Stimulated activated CD4-positive, alpha-beta T cell treated with anti-CD3 and anti-CD28 coated beads, Interleukin-4, amount 100 ng/mL, for 4 hours (primary cell): ENCODE measurements around the gene ESPL1.

Experiments used
- DNase-seq, 2 experiments: peaks; one replicate each; pipeline ENCODE4 v3.0.0-alpha.2; 2020

Gene ESPL1

DNA sequence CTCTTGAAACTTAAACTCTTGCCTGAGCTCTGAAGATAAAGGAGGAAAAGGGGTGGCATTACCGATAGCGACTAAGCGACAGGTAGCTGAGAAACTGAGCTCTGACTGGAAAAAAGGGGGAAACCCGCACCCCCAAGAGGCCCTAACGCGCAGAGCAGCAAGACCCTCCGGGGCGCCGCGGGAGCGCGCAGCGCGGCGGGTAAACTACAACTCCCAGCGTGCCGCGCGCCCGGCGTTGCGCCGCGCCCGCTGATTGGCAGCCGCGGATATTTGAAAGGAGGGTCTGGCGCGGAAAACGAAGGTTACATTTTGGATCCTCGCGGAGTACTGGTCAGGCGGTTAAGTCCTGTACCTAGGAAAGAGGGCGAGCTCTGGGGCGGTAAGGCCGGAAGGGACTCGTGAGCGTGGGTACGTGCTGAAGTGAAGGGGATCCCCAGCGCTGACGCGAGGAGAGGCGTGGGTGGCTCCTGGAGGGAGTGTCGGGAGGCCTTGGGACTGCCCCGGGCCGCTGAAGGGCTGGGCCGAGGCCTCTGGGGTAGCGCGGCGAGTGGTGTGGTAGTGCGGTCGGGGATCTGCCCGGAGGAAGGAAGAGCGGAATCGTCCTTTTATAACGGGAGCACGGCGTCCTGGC is at the start of gene ESPL1:
Gene ESPL1 (plus strand): TSS at position 301 of the 631 bp plus-strand sequence. CDS start 468 bp downstream, outside the sequence.
- peak; percentile 75 to 80 for DNase-seq

DNA sequence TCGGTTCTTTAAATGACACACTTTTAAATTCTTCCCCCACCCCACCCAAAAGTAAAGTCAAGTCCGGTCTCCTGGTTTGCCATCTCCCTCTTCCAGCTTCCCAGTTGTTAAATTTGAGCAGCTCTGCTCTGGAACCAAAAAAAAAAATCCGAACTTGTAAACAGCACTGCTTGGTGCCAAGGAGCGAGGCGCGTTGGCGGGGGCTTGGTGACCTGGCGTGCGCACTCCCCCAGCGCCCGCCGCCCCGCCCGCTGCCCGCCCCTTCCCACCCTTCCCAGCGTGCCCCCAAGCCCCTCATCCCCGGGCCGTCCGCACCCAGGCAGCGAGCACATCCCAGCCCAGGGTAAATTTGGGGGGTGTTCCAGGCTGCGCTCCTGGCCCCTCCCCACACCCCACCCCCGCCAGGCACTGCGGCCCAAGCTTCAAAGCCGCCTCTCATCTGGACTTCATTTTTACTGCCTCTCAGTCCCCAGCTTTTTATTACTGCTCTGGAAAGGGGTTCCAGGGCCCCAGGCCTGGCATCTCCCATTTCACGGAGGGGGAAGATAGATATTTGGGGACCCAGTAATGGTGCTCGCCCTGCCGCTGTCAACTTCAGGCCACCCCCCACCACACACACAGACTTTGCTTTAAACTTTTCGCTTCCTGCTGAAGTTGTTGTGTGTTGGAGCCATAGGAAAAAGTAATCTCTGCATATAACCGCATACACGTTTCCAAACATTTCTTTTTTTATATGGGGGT is 49.4 kb upstream of the ESPL1 start:
- DNase-seq: no peak

DNA sequence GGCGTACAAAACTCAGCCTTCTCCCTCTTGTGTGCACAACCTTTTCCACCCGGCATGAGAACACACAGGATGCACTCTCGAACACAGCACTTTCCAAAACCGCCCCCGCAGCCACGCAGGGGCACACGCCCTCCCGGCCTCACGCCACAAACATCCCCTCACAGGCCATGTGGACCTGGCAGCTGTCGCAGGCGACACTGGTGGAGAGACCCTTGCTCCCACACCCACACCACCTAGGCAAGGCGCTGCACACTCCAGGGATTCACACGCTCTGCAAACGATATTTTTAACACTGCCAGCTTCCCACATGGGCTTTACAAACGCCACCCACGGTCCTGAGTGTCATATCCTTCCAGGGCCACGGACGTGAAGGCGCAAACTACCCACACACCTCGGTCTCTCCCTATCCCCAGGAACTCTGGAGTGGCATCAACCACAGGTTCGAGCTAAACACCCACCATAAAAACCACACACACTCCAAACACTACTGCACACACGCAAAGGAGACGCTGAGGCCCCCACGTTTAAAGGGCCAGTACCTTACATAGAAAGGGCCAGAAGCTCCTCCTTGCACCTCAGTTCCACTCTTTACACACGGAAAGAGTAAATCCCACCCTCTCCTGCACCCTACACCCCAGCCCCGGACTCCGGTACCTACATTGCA is 48.7 kb upstream of the ESPL1 start:
- DNase-seq: peak; percentile 71 to 77

DNA sequence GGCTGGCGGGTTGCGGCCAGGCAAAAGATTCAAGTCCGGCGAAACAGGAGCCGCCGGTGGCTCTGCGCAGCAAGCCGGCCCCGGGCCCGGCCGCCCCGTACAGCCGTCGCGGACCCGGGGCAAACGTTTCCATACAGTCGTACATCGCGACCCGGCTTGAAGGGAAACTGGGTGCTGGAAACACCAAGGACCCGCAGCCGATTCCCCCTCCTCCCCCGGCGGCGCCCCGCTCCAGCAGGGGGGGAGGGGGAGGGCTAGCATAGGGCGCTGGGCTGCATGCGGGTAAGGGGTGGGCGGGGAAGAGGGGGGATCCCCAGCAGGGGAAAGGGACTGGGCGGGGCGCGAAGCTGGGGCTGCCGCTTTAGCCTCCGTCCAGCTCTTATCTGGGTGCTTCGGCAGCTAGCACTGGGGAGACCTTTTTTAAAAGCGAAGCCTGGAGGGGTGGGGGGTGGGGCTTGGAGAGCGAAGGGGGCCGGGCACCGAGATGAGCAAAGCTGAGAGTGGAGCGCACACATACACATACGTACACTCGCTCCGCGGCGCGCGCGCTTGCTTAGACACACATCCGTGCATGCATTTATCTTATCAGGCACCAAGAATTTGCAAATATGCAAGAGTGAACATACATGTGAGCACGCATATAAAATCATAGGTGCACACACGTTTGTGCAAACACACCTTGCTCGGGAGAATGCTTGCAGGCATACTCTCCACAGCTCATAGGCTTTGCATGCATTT is 48.0 kb upstream of the ESPL1 start:
- DNase-seq: peak; percentile 70 to 72

DNA sequence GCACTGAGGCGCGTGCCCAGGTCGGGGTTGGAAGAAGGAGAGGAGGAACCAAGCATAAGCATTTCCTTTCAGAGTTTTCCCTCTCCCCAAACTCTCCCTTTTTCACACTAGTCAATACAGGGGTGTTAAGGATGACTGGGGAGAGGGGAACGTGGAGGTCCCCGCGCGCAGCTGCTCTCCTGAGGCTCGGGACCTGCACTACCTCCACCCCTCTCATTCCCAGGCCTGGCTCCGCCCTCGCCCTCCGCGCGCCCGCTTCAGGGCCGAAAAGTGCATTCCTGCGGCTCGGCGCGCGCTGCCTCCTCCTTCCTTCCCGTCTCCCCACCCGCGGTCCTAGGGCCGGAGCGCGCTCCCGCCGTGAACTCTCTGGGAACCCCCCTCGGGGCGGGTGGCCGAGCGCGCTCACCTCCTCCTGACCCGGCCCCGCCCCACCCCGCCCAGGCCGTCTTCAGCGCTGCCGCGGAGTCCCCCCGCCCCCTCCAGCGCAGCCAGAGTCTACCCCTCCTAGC is 47.4 kb upstream of the ESPL1 start:
- DNase-seq: peak; percentile 67 to 80

DNA sequence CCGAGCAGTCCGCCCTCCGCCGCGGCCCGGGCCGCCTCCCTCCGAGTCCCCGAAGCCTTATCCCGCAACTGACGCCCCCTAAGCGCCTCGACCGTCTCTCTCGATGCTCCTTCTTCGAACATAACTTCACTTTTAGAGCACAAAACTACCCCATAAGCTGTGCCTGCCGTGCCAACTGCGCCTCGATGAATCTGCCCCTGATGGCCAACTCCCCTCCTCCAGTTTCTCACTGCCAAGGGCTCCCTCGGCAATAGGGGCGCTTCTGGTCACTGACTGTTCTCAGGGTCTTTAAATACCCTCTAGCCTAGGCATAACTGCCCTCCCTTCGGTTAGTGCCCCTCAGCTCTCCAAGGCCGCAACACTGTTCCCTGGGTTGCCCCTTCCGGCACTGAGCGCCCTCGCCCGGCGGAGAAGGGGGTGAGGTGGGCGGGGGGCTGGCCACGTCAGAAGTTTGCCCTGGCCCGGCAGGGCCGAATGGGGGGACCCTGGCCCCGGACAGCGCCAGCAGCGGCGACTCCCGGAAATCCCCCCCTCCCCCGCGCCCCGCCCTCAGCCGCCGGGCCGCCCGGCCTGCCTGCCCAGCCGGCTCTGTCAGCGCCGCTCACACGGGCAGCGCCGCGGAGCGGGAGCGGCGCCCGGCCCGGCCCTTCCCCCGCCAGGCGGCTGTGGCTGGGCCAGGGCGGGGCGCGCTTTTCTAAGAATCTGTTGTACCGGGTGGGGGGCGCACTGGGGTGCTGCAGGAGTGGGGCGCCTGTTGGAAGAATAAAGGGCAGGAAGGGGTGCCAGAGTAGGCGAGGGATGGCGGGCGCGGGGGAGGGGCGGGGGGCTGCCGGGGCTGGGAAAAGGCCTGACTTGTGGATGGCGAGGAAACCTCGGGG is 46.7 kb upstream of the ESPL1 start:
- DNase-seq: peak; percentile 29 to 52

DNA sequence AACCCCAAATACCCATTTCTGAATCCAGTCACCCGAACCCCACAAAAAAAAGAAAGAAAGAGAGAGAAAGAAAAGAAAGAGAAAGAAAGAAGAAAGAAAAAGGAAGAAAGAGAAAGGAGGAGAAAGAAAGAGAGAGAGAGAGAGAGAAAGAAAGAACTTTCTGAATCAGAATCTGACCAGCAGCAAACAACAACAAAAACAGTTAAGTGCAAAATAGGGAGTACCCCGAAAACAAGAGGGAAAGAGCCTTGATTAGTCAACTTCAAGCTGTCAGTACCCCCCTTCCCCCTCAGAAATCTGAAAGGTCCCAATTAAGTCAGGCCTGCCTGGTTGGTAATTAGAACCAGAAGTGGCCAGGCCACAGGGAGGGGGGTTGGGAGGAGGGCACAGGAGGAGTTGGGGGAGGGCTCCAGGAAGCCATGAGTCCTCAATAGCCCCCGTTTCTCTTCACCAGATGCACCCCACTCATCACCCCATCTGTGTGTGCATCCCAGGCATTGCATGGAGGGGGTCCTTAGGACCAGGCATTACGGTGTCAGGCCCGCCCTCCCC is 45.9 kb upstream of the ESPL1 start:
- no peak for DNase-seq

DNA sequence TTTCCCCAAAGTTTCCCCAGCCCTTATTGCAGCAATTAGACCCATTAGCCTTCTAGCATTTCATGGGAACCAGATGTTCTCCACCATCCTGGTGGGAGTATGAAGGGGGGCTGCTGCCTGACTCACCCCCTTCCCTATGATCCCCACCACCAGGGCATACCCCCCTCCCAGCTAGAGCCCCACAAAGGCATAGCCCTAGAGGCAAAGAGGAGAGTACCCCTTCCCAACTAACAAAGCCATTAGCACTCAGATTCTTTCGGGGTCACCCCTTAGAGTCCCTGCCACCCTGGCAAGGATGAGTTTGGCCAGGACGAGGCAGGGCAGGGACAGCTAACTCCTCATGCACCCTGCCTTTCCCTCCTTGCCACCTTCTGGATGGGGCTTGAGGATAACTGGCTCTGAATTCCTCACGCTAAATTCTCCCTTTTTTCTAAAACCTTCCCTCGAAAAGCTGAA is 45.3 kb upstream of the ESPL1 start:
- no peak for DNase-seq

DNA sequence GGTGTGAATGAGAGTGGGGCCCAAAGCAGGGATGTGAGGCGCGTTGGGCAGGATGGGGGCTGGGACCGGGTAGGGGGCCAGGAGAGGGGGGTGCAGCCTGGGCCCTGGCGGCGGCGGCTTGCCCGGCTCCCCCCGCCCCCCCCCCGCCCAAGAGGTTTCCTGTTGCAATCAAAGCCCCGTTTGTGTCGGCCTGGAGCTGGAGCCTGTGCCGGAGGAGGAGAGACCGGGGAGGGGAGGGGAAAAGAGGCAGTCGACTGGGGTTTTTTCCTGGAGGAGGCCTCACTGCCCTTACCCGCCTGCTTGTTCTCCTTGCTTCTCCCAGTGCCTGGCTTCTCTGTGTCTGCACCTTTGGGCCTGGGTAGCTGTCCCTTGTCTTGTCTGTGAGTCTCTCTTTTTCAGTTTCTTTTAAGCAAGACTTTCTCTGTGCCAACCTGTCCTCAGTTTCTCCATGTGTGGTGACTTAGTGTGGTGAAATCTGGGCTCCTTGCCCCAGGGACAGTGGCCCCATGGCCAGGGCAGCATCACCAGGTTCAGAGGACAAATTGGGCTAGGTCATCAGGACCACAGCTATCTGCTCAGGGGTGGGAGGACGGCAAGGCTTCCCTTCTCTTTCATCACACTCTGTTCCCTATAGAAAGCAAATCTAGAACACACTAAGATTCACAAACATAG is 44.6 kb upstream of the ESPL1 start:
- DNase-seq: no peak

DNA sequence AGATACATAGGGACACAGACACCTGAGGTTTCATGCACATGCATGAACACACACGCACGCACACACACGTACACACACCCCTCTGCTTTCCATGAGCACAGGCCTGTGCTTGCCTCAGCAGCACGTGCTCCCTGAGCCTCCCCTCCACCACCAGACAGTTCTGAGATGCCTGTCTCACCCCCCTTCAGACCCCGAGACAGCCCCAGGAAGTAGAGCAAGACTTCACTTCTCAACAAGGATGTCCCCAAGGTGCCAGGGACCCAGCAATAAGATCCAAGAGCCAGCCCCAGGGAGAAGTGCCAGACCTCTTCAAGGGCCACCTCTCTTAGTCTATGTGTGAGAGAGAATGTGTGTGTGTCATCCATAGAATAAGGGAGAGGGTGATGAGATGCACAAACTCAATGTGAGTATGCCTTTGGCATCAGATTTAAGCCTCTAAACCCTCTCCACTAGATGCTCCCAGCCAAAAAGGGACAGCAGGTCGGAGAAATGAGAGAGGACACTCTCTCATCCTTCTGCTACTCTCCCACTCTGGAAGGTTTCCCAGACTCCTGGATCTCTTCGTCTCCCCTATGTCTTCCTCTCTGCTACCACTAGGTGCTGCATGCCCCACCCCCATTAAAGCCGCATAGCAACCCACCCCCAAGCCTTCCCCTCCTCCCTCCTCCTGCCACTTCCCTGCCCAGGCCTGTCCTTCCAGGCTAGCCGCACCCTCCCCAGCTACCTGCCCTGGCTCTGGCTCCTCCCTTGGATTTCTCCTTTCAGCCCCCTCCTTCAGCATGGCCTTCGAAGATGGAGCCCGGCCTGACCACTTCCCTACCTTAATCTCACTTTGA is 43.8 kb upstream of the ESPL1 start:
- DNase-seq: no peak

DNA sequence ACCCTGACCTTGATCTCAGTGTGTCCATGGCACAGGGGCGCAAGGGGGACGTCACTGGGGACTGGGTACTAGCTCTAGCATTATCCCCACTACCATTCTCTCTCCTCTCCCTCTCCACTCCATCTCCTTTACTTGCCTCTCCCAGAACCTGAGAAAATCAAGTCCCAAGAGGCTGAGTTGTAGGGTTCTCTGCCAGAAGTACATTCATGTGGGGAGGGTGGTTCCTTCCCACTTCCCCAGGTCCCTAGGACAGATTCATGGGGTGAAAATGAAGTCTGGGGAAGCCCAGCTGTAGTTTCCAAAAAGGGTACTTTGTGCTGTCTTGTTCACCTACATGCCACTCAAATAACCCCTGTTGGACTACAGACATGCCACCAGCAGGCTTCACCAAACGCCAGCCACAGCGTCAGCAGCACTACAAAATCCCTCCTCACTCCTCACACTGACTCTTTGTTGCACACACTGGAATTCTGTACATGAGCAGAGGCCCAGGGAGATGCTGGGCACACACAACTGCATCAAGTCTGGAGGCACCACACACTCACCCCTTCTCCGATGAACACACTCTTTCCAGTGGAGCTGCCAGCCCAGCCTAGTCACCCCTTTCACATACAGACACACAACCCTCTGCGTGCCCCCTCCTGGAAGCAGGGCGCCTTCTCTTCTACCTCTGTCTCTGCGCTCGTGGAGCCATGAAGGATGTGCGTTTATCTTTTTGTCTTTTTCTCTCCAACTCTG is 43.0 kb upstream of the ESPL1 start:
- DNase-seq: no peak

DNA sequence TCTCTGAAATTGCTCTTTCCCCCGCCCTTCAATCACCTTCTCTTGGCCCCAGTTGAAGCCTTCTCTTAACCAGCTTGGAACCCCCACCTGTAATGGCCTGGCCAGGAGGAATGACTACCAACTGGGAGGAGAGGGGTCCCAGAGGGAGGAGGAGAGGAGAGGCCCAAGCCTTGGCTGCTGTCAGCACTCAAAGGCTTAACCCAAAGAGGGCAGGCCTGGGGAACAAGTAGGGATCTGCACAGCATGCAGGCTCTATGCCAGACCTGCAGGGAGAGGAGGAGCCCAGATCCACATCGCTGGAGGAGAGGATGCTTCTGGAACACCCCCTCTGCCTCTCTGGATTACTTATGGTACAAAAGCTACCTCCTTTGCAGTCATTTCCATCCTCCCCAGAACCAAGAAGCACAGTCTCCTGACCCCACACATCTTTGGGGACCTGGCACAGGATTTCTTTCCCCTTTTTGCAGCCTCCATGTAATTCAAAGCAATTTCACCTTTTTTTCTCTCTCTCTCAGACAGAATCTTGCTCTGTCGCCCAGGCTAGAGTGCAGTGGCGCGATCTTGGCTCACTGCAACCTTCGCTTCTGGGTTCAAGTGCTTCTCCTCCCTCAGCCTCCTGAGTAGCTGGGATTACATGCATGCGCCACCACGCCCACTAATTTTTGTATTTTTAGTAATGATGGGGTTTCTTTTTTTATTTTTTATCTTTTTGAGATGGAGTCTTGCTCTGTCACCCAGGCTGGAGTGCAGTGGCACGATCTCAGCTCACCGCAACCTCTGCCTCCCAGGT is 42.3 kb upstream of the ESPL1 start:
- no peak for DNase-seq

DNA sequence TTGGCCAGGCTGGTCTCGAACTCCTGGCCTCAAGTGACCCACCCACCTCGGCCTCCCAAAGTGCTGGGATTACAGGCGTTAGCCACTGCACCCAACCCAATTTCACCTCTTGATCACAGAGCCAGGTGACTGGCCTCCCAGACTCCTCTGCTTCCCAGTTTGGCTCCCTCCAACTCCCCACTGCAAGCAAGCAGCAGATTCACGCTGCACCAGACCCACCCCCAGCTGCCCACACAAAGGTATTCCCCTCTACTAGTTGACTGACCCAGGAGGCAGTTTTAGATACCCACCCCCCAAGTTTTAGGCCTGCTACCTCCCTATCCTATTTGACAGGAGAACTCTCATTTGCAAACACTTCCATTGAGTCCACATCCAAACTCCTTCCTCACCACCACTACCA is 41.3 kb upstream of the ESPL1 start:
- no peak for DNase-seq

DNA sequence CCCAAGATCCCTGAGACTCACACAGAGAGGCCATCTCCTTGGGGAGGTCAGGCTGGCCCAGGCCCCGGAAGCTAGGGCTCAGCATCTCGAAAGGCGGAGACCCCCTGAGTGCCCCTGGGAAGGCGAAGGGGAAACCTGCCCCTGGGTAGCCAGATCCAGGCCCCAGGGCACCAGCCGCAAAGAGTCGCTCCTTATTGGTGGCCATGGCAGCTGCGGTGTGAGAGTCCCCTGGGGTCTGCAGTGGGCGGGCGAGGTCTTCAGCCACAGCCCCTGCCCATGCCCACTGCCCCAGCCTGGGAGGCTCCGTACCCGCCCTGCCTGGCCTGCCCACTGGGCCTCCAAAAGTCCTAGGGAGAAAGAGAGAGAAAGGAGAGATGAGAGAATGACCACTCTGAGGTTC is 40.8 kb upstream of the ESPL1 start:
- no peak for DNase-seq

DNA sequence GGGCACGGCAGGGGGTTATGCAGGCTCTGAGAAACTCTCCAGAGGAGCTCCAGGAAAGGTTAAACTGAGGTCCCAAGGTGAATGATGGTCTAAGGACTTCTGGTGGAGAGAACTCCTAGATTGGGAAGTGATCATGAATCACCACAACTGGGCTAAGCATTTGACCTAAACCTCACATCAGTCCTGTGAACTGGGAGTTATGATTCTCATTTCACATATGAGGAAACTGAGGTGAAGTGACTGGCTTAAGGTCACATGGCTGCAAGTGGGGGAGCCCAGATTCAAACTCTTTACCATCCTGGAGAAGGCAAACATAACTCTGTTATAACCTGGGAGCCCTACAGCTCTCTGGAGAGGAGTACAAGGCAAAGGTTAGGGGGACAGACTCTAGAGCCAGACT is 40.3 kb upstream of the ESPL1 start:
- no peak for DNase-seq

DNA sequence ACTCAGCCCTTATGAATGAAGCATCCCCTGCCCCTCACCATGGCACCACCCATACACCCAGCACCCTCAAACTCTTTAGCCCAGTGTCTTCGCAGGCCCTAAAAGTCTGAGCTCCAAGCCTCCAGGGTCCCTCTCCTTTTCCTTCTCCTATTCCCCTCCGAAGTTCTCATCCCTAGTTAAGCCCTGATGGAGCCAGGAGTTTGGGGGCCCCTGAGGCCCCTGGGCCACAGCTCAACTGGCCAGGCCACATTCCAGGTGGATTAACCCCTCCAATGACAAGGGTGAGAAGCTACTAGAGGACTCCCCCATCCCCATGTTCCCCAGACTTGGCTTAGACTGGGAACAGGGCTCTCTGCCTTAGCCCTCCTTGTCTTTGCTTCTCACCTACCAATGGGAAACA is 38.6 kb upstream of the ESPL1 start:
- no peak for DNase-seq

DNA sequence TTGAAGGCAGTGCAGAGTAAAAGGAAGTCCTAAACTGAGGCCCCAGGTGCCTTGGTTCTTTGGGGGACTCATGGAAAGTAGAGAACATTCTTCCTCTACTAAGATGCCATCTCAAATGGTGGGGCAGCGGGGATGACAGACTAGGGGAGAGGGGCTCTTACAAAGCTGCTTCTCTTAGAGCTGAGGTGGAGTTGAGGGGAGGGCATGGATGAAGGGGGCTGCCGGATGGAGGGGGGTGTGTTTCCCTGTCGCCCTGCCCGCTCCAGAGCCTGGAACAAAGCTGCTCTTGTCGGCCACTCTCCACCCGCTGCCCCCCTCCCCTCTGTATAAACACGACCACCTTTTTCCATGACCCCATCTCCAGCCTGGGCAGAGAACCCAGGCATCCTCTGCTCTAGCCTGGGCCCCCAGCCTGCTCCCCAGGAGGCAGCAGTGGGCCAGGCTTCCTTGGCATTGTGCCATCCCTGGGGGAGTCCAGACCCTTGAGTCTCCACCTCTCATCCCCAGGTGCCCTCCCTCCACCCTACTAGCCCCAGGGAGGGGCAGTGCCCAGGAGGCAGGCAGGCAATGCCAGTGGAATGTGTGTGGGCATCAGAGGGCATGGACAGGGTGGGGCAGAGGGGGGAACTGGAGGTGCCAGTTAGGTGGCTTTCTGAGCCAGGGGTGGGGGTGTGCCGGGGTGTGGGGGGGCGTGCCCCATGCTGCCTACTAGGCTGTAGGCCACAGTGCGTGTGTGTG is 37.8 kb upstream of the ESPL1 start:
- no peak for DNase-seq

DNA sequence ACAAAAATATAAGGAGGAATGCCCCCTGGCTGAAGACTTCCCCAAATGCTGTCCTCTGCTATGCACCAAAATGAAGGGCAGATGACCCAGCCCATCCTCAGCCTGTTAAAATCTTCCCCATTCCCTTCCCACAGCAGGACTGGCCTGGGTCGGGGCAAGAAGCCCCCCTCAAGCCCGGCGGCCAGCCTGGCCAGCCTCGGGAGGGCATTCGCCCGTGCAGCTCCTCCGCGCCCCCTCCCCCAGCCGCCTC is 36.5 kb upstream of the ESPL1 start:
- DNase-seq: no peak
